Measurements from ENCODE around the gene MYO18A.

DNA sequence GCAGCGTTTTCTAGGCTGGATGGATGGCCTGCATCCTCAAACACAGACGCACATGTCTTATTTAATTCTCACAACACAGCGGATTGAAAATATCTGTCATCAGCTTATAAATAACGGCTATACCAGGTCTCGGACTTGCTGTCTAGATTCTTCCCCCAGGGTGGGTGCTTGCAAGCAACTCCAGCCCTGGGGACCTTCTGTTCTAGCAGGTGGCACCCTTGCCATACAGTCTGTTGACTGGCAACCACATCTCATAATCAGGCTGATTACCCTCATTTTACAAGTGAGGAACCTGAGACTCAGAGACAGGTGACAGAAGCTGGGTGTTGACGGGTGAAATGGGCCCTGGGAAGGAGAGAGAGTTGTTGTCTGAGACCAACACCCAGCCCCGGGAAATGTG lies 158.1 kb downstream of the MYO18A start:
- TF ChIP-seq, protein P1, sequence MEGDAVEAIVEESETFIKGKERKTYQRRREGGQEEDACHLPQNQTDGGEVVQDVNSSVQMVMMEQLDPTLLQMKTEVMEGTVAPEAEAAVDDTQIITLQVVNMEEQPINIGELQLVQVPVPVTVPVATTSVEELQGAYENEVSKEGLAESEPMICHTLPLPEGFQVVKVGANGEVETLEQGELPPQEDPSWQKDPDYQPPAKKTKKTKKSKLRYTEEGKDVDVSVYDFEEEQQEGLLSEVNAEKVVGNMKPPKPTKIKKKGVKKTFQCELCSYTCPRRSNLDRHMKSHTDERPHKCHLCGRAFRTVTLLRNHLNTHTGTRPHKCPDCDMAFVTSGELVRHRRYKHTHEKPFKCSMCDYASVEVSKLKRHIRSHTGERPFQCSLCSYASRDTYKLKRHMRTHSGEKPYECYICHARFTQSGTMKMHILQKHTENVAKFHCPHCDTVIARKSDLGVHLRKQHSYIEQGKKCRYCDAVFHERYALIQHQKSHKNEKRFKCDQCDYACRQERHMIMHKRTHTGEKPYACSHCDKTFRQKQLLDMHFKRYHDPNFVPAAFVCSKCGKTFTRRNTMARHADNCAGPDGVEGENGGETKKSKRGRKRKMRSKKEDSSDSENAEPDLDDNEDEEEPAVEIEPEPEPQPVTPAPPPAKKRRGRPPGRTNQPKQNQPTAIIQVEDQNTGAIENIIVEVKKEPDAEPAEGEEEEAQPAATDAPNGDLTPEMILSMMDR (IDR thresholded peaks at IDR 0.05 in 4 of 5, conservative IDR thresholded peaks at IDR 0.05 in 1 of 5): no peak
- TF ChIP-seq POLR2A (IDR thresholded peaks at IDR 0.05): no peak

Measured in gastrocnemius medialis (tissue), 4 donors.